NT2/D1 (cell line): Measurements from ENCODE around the gene PPP1R12B.
"Not testable (repeated sequence)": the region's sequence is repeated elsewhere in the genome, so short reads cannot be mapped to it uniquely, and the experiment has no call there.

Source experiments
- DNase-seq: peaks from one replicate; pipeline ENCODE4 v3.0.0-alpha.2; 2011; ENCODE audit warnings: low read depth, low spot score
- H3K27me3 ChIP-seq: 2 replicates; pipeline ENCODE4 v1.6.0; 2011; ENCODE audit warnings: mild to moderate bottlenecking; ENCODE audit not compliant: insufficient read length, insufficient read depth
- H3K36me3 ChIP-seq: 2 replicates; pipeline ENCODE4 v1.6.1; 2011; ENCODE audit warnings: mild to moderate bottlenecking, low read length, mixed read lengths; ENCODE audit not compliant: insufficient read depth, insufficient read length
- H3K4me1 ChIP-seq: 2 replicates; pipeline ENCODE4 v1.5.1; 2011; ENCODE audit not compliant: insufficient read depth, insufficient read length
- H3K4me3 ChIP-seq: 2 replicates; pipeline ENCODE4 v1.5.1; 2011; ENCODE audit warnings: low read depth; ENCODE audit not compliant: insufficient read length
- H3K9ac ChIP-seq: 2 replicates; pipeline ENCODE4 v1.6.0; 2011; ENCODE audit warnings: low read depth; ENCODE audit not compliant: insufficient read length
- H3K9me3 ChIP-seq: 2 replicates; pipeline ENCODE4 v1.5.1; 2011; ENCODE audit warnings: mild to moderate bottlenecking, low read length; ENCODE audit not compliant: insufficient read depth
- SUZ12 ChIP-seq: IDR thresholded peaks from 2 replicates; pipeline ENCODE4 v1.6.1; 2011; ENCODE audit not compliant: insufficient read length, insufficient read depth; ENCODE audit errors: extremely low read depth
- YY1 ChIP-seq: IDR thresholded peaks from 2 replicates; pipeline ENCODE4 v1.6.1; 2011; ENCODE audit not compliant: insufficient read length, insufficient read depth
- ZNF274 ChIP-seq: IDR thresholded peaks from 2 replicates; pipeline ENCODE4 v1.6.1; 2011; ENCODE audit warnings: mild to moderate bottlenecking, low read depth, low read length

The PPP1R12B gene

GRCh38 chr1:202597090-202597761 is 248.7 kb downstream of the PPP1R12B start:
- Histone ChIP-seq H3K9me3 (no peaks in the 10 kb centered on the region), H3K27me3 (no peaks in the 10 kb centered on the region), H3K36me3 (peaks cover 27% of the 10 kb centered on the region), H3K4me3 (no peak overlapping the region), H3K9ac (no peak overlapping the region), H3K4me1 (peaks cover 6% of the 10 kb centered on the region)
- DNase-seq, result no peak
- TF ChIP-seq ZNF274 (no peak), SUZ12 (no peak), YY1 (no peak)

DNA sequence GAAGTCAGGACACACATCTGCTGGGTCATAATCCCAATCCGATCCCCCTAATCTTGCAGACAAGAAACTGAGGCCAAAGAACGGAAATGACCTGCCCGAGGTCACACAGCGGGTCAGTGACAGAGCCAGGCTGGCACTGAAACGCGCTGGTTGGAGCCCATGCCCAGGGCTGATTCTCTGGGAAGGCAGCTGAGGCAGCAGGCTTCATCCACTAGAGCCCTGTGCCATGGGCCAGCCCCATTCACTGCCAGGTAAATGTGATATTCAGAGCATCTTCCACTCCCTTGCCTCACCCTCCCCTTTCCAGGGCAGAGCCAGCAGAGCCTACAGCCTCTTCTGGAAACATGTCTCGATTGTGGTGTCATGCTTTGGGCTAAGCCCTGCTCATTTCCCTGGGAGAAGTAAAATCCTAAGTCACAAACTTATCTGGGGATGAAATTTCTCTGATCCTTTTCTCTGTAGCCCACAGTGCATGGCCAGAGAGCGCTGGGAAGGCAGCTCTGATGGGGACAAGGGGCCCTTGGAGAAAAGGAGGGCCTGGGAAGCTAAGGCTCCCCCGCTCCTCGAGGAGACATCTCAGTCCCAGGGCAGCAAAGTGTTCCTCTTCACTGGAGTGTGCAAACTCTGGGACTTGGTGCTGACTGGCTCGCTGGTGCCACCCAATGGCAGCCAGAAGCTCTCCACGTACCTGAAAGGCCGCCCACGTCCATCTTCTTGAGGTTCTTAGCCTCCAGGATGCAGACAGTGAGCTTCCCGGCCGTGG is 251.4 kb downstream of the PPP1R12B start:
- no peaks in the 10 kb centered on the region for H3K27me3 ChIP-seq
- H3K9me3 ChIP-seq, result no peaks in the 10 kb centered on the region
- no peak overlapping the region for H3K9ac ChIP-seq
- peaks cover 6% of the 10 kb centered on the region for H3K4me1 ChIP-seq
- TF ChIP-seq YY1, result no peak
- no peak for TF ChIP-seq ZNF274
- no peak for TF ChIP-seq SUZ12
- DNase-seq, result peak; percentile 80
- no peak overlapping the region for H3K4me3 ChIP-seq
- H3K36me3 ChIP-seq, result peaks cover 24% of the 10 kb centered on the region

DNA sequence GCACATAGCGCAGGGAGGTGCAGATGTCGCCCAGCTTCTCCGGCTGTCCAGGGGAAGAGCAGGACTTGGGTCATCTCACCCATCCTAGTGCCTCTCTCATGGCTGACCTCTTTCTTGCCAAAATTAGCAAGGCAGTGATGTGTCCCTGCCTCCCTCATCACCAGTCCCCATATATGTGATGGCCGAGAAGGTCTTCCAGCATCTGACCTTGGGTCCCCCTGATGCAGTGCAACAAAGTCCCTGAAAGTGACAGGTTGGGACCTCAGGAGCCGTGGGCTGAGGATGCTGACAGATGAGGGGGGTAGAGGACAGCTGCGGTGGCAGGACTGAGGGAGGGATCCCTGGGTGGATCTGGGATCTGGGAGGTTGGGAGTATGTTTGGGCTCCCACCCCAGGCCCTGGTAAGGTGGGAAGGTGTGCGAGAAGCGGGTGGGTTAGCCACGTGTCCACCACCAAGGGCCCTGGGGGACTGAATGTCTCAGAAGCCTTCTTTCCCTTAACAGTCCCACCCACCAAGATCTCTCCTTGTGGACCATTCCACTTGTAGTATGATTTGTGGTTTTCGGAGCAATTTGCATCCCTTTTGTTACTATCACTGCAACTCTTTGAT is 252.0 kb downstream of the PPP1R12B start:
- no peaks in the 10 kb centered on the region for H3K27me3 ChIP-seq
- H3K36me3 ChIP-seq, result peaks cover 21% of the 10 kb centered on the region
- DNase-seq, result no peak
- no peak overlapping the region for H3K4me3 ChIP-seq
- no peaks in the 10 kb centered on the region for H3K9me3 ChIP-seq
- no peak overlapping the region for H3K9ac ChIP-seq
- H3K4me1 ChIP-seq, result peaks cover 6% of the 10 kb centered on the region
- TF ChIP-seq SUZ12 (no peak), YY1 (no peak)

- Histone ChIP-seq H3K27me3 (no peaks in the 10 kb centered on the region), H3K9ac (no peak overlapping the region), H3K4me3 (no peak overlapping the region), H3K36me3 (peaks cover 12% of the 10 kb centered on the region), H3K9me3 (no peaks in the 10 kb centered on the region), H3K4me1 (peaks cover 6% of the 10 kb centered on the region)
- TF ChIP-seq ZNF274 (no peak), YY1 (no peak), SUZ12 (no peak)
- no peak for DNase-seq
These were observed 254.9 kb downstream of the PPP1R12B start for GRCh38 chr1:202603435-202603834.

- peaks cover 4% of the 10 kb centered on the region for H3K4me1 ChIP-seq
- DNase-seq, result no peak
- H3K4me3 ChIP-seq, result no peak overlapping the region
- H3K27me3 ChIP-seq, result no peaks in the 10 kb centered on the region
- peaks cover 8% of the 10 kb centered on the region for H3K36me3 ChIP-seq
- H3K9me3 ChIP-seq, result no peaks in the 10 kb centered on the region
- H3K9ac ChIP-seq, result no peak overlapping the region
- no peak for TF ChIP-seq ZNF274
- TF ChIP-seq YY1, result no peak
- no peak for TF ChIP-seq SUZ12
These were observed 257.0 kb downstream of the PPP1R12B start for GRCh38 chr1:202605515-202605914.

GRCh38 chr1:202612036-202612435 is 263.5 kb downstream of the PPP1R12B start:
- DNase-seq, H3K27me3 ChIP-seq, H3K36me3 ChIP-seq, H3K9ac ChIP-seq, H3K9me3 ChIP-seq, H3K4me1 ChIP-seq, H3K4me3 ChIP-seq: not testable (repeated sequence)

DNA sequence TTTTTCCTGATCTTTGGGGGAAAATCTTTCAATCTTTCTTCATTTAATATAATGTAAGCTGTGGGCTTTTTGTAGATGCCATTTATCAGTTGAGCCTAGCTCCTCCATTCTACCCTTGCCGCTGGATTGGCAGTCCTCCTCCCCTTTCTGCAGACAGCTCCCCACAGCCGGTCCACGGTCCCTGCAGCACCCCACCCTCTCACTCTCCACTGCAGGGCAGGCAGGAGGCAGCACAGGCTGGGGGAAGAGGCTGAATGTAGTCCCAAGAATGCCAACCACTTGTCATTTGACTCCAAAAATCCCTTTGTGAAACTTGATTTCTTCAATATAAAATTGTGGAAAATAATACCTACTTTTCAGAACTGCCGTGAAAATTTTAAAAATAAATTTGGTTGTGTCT is 265.1 kb downstream of the PPP1R12B start:
- Histone ChIP-seq H3K4me1 (peaks cover 8% of the 10 kb centered on the region), H3K27me3 (no peaks in the 10 kb centered on the region), H3K9me3 (peaks cover 8% of the 10 kb centered on the region; the same call in 1 of the 2 replicates), H3K4me3 (no peak overlapping the region), H3K9ac (no peak overlapping the region), H3K36me3 (no peaks in the 10 kb centered on the region)
- no peak for DNase-seq
- TF ChIP-seq YY1 (no peak), SUZ12 (no peak), ZNF274 (no peak)

DNA sequence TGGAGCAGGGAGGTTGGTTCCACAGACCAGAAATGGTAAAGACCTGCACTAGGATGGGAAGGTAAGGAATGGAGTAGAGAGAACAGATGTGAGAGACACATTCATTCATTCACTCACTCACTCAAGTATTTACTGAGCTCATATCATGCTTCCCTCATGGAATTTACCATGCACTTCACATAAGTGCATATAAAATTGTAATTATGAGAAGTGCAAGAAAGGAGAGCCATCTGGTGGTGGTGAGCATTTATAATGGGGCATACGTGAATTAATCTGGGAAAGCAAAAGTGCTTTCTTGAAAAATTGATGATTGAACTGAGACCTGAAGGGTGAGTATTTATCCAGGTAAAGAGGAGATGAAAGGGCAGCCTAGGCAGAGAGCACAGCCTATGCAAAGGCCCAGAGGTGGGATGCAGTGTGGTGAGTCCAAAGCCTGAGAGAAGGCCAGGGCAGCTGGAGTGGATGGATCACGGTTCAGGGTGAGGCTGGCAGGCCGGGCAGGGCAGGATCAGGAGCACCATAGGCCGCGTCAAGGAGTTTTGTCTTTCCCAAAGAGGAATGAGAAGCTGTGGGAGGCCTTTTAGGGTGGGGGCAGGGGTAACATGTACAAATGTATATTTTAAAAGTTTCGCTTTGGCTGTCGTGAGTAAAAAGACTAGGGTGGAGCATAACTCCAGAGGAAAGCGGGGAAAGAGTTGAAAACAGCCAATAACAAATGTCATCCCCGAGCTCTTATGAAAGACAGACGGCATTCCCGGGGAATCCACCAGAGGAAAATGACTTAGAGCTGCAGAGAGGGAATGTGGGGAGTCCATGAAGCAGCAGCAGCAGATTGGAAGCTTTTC is 266.1 kb downstream of the PPP1R12B start:
- not testable (repeated sequence) for DNase-seq

GRCh38 chr1:202615208-202615500 is 266.7 kb downstream of the PPP1R12B start:
- H3K4me1 ChIP-seq, H3K4me3 ChIP-seq, H3K9ac ChIP-seq, DNase-seq, H3K36me3 ChIP-seq, H3K9me3 ChIP-seq, H3K27me3 ChIP-seq: not testable (repeated sequence)

More for the DNA sequence above, 266.1 kb downstream of the PPP1R12B start:
- not testable (repeated sequence) for H3K36me3 ChIP-seq, H3K9me3 ChIP-seq, H3K27me3 ChIP-seq, H3K9ac ChIP-seq, H3K4me3 ChIP-seq, H3K4me1 ChIP-seq
